NCI-H82 treated with DMSO at 0.1 percent for 48 hours (cell line): Measurements from ENCODE around the gene C5orf46.
A peak's percentile ranks its signal among the peaks of the same experiment; 100 is the strongest.

Experiments
- DNase-seq: peaks from one replicate; lab custom pipeline; 2025; ENCODE audit not compliant: unreplicated experiment; lab: John Stamatoyannopoulos, UW

C5orf46 gene

GRCh38 chr5:147859962-147860640, 46.2 kb downstream of the C5orf46 start:
- no peak for DNase-seq

- DNase-seq = no peak
These were observed 47.8 kb downstream of the C5orf46 start for GRCh38 chr5:147858565-147858964.

- DNase-seq = no peak
These were observed 48.8 kb downstream of the C5orf46 start for GRCh38 chr5:147857302-147858129.

- no peak for DNase-seq
These were observed 49.5 kb downstream of the C5orf46 start for GRCh38 chr5:147856801-147857200.

- no peak for DNase-seq
These were observed 50.6 kb downstream of the C5orf46 start for GRCh38 chr5:147855774-147856069.

GRCh38 chr5:147854894-147855773, 51.2 kb downstream of the C5orf46 start:
- DNase-seq = peak; percentile 30

GRCh38 chr5:147854331-147854730, 52.0 kb downstream of the C5orf46 start:
- no peak for DNase-seq

- DNase-seq = no peak
These were observed 52.9 kb downstream of the C5orf46 start for GRCh38 chr5:147853372-147853987.

- no peak for DNase-seq
These were observed 54.0 kb downstream of the C5orf46 start for GRCh38 chr5:147852365-147852764.

- no peak for DNase-seq
These were observed 54.8 kb downstream of the C5orf46 start for GRCh38 chr5:147851578-147851977.

GRCh38 chr5:147849226-147849625, 57.1 kb downstream of the C5orf46 start:
- DNase-seq = no peak

- no peak for DNase-seq
These were observed 60.7 kb downstream of the C5orf46 start for GRCh38 chr5:147845618-147846017.

GRCh38 chr5:147844846-147845245, 61.5 kb downstream of the C5orf46 start:
- DNase-seq = no peak

GRCh38 chr5:147842869-147843268, 63.5 kb downstream of the C5orf46 start:
- no peak for DNase-seq
